RWPE1 (cell line): Measurements from ENCODE around the gene TEX14.

Experiments used
- CTCF ChIA-PET: fragments of 350-600 bp; sonication (Branson Sonifier 250); formaldehyde crosslinking; extraction: SDS; loops from one replicate; lab custom pipeline; 2021; lab: Yijun Ruan, JAX
- POLR2A ChIA-PET: fragments of 400-600 bp; formaldehyde crosslinking; extraction: SDS; loops from one replicate; lab custom pipeline; 2020; ENCODE audit warnings: antibody characterized with exemption; ENCODE audit not compliant: low non-redundant PET; lab: Yijun Ruan, JAX
- DNase-seq: peaks from one replicate; pipeline ENCODE4 v3.0.0; 2012; ENCODE audit warnings: low spot score
- H3K27ac ChIP-seq: fragments of 450-650 bp; 2 replicates; pipeline ENCODE4 v1.5.1; 2017
- TF ChIP-seq, protein P1 (sequence below): fragments of 450-650 bp; conservative IDR thresholded peaks from 2 replicates; pipeline ENCODE4 v1.5.1; 2017; ENCODE audit warnings: low read depth, mild to moderate bottlenecking

Gene TEX14

DNA sequence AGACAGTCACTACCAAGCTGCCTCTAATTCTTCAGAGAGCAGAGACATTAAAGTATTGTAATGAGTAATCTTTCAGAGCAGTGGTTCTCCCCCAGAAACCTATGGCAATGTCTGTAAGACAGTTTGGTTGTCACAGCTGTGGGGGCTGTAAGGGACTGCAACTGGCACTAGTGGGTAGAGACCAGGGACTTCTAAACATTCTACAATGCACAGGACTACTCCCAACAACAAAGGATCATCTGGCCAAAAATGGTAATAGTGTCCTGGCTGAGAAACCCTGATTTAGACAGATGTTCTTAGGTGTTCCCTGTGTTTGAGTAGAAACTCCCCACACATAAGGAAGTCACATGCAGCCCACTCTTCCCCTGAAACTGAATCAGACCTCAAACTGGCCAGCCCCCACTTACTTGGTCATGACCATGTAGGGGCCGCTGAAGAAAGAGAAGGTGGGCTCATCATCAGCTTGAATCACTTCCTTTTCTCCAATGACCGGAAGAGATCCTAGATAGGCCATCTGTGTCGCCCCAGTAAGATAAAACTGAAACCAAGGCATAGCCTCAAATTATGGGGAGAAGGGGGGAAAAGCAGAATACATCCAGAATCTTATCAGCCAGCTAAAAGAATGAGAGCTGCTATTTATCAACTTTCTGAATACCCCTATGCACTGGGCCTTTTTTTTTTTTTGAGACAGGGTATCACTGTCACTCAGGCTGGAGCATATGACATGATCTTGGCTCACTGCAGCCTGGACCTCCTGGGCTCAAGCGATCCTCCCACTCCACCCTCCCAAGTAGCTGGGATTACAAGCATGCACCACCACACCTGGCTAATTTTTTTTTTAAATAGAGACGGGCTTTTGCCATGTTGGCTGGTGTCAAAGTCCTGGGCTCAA is 75.8 kb downstream of the TEX14 start:
- TF ChIP-seq, protein P1, sequence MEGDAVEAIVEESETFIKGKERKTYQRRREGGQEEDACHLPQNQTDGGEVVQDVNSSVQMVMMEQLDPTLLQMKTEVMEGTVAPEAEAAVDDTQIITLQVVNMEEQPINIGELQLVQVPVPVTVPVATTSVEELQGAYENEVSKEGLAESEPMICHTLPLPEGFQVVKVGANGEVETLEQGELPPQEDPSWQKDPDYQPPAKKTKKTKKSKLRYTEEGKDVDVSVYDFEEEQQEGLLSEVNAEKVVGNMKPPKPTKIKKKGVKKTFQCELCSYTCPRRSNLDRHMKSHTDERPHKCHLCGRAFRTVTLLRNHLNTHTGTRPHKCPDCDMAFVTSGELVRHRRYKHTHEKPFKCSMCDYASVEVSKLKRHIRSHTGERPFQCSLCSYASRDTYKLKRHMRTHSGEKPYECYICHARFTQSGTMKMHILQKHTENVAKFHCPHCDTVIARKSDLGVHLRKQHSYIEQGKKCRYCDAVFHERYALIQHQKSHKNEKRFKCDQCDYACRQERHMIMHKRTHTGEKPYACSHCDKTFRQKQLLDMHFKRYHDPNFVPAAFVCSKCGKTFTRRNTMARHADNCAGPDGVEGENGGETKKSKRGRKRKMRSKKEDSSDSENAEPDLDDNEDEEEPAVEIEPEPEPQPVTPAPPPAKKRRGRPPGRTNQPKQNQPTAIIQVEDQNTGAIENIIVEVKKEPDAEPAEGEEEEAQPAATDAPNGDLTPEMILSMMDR = no peak
- CTCF ChIA-PET = interaction anchor here (0.6 to 0.7 kb wide), 2 partner anchors 8 to 389 kb away, joined by 3 to 6 read pairs; no protein-coding TSS in a partner anchor
- POLR2A ChIA-PET = no interaction called here
- DNase-seq = no peak
- no peak overlapping the region for H3K27ac ChIP-seq

DNA sequence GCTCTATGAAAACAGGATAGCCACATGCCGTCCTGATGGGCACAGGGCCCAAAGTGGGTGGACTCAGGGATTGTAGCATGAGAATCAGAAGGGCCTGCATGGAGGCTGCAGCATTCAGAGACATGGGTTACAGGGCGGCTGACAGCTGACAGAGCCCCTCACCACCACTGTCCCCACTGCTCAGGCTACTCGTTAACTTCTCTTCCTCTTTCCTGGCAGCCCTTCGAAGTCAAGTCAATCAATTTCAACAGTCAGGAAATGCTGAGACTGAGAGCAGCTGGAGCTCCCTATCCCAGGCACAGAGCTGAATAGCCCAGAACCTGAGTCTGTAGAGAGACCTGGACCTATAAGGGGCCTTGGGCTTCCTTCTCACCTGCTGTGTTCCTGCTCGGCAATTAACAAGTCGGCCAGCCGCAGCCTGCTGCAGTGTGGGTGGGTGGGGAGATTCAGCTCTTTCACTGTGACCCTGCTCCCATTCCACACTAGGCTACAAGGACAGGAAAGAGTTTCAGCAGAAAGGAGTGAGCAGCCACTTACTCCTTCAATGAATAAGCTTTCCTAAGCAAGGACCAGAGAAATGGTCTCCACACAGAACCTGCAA is 76.9 kb downstream of the TEX14 start:
- DNase-seq = no peak
- CTCF ChIA-PET = interaction anchor here (0.6 kb wide), 1 partner anchor 79 kb away, joined by 3 read pairs; no protein-coding TSS in a partner anchor
- no peak overlapping the region for H3K27ac ChIP-seq
- POLR2A ChIA-PET = no interaction called here
- TF ChIP-seq, protein P1 = no peak

DNA sequence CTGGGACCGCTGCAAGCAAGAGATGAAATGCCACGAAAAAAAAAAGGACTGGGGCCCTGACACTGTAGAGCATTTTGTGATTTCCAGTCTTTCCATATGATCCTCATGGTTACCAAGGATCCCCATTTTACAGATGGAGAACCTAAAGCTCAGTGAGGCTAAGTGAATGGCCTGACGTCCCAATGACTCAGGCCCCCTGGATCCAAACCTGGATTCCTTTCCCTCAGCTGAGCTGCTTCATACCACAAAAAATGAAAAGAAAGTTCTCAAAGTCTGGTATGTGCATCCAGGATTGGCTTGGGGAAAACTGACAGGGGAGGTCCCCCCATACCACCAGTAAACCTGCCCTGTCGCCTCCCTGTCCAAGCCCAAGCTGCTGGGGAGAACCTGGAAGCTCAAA is 80.5 kb downstream of the TEX14 start:
- TF ChIP-seq, protein P1 = no peak
- DNase-seq = no peak
- CTCF ChIA-PET = interaction anchor here (0.6 kb wide), 2 partner anchors 26 to 91 kb away, joined by 3 to 5 read pairs; no protein-coding TSS in a partner anchor
- H3K27ac ChIP-seq = no peak overlapping the region
- POLR2A ChIA-PET = no interaction called here

DNA sequence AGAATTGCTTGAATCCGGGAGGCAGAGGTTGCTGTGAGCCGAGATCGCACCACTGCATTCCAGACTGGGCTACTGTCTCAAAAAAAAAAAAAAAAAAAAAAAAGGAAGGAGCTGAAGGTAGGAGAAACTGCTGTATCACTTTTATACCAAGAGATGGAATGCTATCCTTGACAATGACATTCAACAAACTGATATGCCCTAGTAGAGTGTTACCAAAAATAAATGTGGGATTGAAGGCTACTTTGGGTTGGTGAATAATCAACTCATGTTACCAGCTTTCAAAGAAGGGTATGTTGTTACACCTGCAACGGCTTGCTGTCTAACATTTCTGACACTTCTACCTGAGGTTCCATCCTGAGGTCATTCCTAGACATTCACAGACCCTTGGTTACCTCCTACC is 84.9 kb downstream of the TEX14 start:
- DNase-seq = no peak
- ChIA-PET POLR2A (no interaction called here), CTCF (no interaction called here)
- TF ChIP-seq, protein P1 = no peak
- H3K27ac ChIP-seq = no peak overlapping the region

DNA sequence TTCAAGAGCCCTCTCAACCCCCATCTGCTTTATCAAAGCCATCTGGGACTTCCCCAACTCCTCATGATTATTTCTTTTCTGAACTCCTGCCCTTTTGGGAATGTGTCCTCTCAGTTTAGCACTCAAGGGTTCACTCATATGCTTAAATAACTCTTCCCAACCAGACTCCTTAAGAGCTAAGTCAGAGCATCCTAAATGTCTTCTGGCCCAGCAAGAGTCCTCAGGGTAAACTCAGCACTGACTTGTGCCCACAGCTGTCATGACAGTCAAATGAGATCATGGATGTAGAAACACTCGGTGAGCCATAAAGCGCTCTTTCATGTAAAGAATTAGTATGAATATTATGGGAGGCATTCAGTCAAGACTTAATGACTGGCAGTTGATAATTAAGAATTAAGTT is 85.9 kb downstream of the TEX14 start:
- CTCF ChIA-PET = interaction anchor here (1.0 kb wide), 1 partner anchor 26 kb away, joined by 3 read pairs; no protein-coding TSS in a partner anchor
- POLR2A ChIA-PET = no interaction called here

DNA sequence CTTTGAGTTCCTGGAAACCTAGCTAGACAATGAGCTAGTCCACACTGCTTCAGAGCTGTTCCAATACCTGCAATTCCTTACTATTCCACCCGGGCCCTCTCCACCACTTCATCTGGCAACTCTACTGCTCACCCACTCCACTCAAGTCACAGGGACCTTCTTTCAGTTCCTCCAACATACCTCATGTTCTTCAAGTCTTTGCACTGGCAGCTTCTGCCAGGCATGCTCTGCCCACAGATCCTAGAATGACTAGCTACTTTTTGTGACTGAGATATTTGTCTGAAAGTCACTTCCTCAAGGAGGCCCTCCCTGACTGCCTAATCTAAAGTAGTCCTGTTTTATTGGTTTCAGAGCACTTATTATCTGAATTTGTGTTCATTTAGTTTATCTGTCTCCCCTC is 86.4 kb downstream of the TEX14 start:
- H3K27ac ChIP-seq = no peak overlapping the region
- TF ChIP-seq, protein P1 = no peak
- ChIA-PET CTCF (interaction anchor here (1.0 kb wide), 1 partner anchor 26 kb away, joined by 3 read pairs; no protein-coding TSS in a partner anchor), POLR2A (no interaction called here)
- DNase-seq = no peak

More for the DNA sequence above, 85.9 kb downstream of the TEX14 start:
- no peak overlapping the region for H3K27ac ChIP-seq
- TF ChIP-seq, protein P1 = no peak
- no peak for DNase-seq
